Measurements from ENCODE around the gene SYT17. TPM values are rescaled to one million over a fixed set of nuclear protein-coding genes. Genes with fewer than 3 reads are reported as not detected.

Gene SYT17
- polyA plus RNA-seq, 2 of the 4 experiments (the other 2 are of a cell fraction) = 9.8 to 18.7 TPM

DNA sequence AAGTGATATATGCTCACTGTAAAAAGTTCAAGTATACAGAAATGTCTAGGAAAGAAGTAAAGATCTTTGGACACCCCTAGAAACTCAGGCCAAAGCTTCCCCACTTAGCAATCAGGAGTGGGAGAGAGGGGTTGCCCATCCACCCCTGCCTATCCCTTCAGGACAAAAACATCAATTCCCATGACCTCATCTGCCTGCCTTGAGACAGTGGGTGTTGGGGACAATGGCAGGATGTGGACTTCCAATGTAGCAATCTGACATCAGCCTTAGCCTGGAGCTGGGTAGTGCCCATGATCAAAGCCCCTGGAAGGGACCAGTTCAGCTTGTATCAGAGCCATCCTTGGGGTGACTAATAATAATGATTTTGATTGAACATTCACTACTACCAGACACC lies 36.2 kb upstream of the SYT17 start:
- ATAC-seq = peak in 1 of 2 experiments; percentile 4; a peak in 1 of 6 replicates
- FAIRE-seq = no peak
- ChIA-PET CTCF (interaction anchor here (1.0 to 3.0 kb wide), 4 partner anchors 9 to 48 kb away, joined by 3 to 12 read pairs (median 6); no protein-coding TSS in a partner anchor), POLR2A (interaction anchor here (1.1 kb wide), 1 partner anchor 18 kb away, joined by 4 read pairs; the partner anchor contains the start of gene ITPRIPL2)
- DNase-seq (ENCODE audit: low read depth in 1 of 2, low spot score in 1 of 2) = no peak
- no peaks in the 10 kb centered on the region; the same call in 2 of the 3 replicates for H3K9me3 ChIP-seq
- H3K4me2 ChIP-seq = peak overlapping the region; percentile 62
- H3K4me1 ChIP-seq = peaks cover 45% of the 10 kb centered on the region
- peak overlapping the region; percentile 69 to 83 for H3K27ac ChIP-seq
- H3K4me3 ChIP-seq = no peak overlapping the region
- TF ChIP-seq JUN (IDR thresholded peaks at IDR 0.05) = no peak
- TF ChIP-seq ZFP36 (IDR thresholded peaks at IDR 0.05; ENCODE audit: borderline replicate concordance, partially characterized antibody) = no peak
- TF ChIP-seq NR3C1 (IDR thresholded peaks at IDR 0.05) = no peak
- no peak for TF ChIP-seq RARB (CRISPR knock-in tag; IDR thresholded peaks at IDR 0.05)
- TF ChIP-seq HEYL (CRISPR knock-in tag; IDR thresholded peaks at IDR 0.05) = no peak
- TF ChIP-seq, protein P1, sequence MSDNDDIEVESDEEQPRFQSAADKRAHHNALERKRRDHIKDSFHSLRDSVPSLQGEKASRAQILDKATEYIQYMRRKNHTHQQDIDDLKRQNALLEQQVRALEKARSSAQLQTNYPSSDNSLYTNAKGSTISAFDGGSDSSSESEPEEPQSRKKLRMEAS (IDR thresholded peaks at IDR 0.05) = no peak
- TF ChIP-seq, protein P2, sequence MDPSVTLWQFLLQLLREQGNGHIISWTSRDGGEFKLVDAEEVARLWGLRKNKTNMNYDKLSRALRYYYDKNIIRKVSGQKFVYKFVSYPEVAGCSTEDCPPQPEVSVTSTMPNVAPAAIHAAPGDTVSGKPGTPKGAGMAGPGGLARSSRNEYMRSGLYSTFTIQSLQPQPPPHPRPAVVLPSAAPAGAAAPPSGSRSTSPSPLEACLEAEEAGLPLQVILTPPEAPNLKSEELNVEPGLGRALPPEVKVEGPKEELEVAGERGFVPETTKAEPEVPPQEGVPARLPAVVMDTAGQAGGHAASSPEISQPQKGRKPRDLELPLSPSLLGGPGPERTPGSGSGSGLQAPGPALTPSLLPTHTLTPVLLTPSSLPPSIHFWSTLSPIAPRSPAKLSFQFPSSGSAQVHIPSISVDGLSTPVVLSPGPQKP (IDR thresholded peaks at IDR 0.05; ENCODE audit: low read depth, low read length) = no peak

DNA sequence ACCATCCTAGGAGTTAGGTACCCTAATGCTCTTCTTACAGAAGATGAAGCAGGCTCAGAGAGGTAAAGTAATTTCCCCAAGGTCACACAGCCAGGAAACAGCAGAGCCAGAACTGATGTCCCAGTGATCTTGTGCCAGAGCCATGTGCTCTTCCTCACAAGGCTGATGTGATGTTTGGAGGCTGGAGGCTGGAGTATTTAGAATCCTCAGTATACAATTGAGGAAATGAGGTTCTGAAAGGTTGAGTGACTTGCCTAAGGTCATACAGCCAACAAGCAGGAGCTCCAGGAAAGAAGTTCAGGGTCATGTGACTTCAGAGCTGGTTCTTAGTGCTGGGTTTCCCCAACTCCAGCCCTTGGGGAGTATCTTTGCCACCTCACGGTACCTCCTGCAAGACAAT lies 35.8 kb upstream of the SYT17 start:
- TF ChIP-seq ZFP36 (IDR thresholded peaks at IDR 0.05; ENCODE audit: borderline replicate concordance, partially characterized antibody) = peak; percentile 73
- TF ChIP-seq, protein P3, sequence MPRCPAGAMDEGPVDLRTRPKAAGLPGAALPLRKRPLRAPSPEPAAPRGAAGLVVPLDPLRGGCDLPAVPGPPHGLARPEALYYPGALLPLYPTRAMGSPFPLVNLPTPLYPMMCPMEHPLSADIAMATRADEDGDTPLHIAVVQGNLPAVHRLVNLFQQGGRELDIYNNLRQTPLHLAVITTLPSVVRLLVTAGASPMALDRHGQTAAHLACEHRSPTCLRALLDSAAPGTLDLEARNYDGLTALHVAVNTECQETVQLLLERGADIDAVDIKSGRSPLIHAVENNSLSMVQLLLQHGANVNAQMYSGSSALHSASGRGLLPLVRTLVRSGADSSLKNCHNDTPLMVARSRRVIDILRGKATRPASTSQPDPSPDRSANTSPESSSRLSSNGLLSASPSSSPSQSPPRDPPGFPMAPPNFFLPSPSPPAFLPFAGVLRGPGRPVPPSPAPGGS (IDR thresholded peaks at IDR 0.05) = no peak
- 78% methylated on average over 1 of the region's 1 CpG for WGBS (ENCODE audit: missing lambda C conversion rate)

DNA sequence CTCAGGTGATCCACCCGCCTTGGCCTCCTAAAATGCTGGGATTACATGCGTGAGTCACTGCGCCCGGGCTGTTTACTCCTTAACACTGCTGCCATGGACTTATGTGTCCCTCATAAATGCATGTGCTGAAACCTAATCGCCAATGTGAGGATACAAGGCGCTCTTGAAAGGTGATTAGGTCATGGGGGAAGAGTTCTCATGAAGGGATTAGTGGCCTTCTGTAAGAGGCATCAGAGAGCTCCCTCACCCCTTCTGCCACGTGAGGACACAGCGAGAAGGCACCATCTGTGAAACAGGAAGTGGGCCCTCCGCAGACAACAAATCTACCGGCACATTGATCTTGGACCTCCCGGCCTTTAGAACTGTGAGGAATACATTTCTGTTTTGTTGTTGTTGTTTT lies 35.1 kb upstream of the SYT17 start:
- TF ChIP-seq, protein P4, sequence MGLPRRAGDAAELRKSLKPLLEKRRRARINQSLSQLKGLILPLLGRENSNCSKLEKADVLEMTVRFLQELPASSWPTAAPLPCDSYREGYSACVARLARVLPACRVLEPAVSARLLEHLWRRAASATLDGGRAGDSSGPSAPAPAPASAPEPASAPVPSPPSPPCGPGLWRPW (IDR thresholded peaks at IDR 0.05) = no peak
- no peak overlapping the region for H3K4me2 ChIP-seq
- POLR2A ChIA-PET = no interaction called here
- DNase-seq (ENCODE audit: low read depth in 1 of 2, low spot score in 1 of 2) (no peak), ATAC-seq (no peak), FAIRE-seq (no peak)
- H3K4me3 ChIP-seq = no peak overlapping the region
- no peaks in the 10 kb centered on the region for H3K9me3 ChIP-seq
- CTCF ChIA-PET = interaction anchor here (1.0 to 5.3 kb wide), 6 partner anchors 10 to 152 kb away, joined by 3 to 27 read pairs (median 4); no protein-coding TSS in a partner anchor
- WGBS (ENCODE audit: missing lambda C conversion rate) = 87% methylated on average over 11 of the region's 11 CpGs
- H3K27ac ChIP-seq = peak overlapping the region; percentile 9 to 83; a peak in 1 of 6 replicates
- peaks cover 55% of the 10 kb centered on the region for H3K4me1 ChIP-seq

More for the DNA sequence above, 35.8 kb upstream of the SYT17 start:
- DNase-seq (ENCODE audit: low read depth in 1 of 2, low spot score in 1 of 2) = no peak
- Histone ChIP-seq H3K27ac (peak overlapping the region; percentile 33 to 83; a peak in 4 of 6 replicates), H3K9me3 (no peaks in the 10 kb centered on the region), H3K4me2 (peak overlapping the region; percentile 62), H3K4me1 (peaks cover 49% of the 10 kb centered on the region), H3K4me3 (no peak overlapping the region)
- no peak for ATAC-seq
- ChIA-PET CTCF (interaction anchor here (1.0 to 3.0 kb wide), 5 partner anchors 9 to 47 kb away, joined by 3 to 12 read pairs (median 5); no protein-coding TSS in a partner anchor), POLR2A (no interaction called here)
- no peak for FAIRE-seq

DNA sequence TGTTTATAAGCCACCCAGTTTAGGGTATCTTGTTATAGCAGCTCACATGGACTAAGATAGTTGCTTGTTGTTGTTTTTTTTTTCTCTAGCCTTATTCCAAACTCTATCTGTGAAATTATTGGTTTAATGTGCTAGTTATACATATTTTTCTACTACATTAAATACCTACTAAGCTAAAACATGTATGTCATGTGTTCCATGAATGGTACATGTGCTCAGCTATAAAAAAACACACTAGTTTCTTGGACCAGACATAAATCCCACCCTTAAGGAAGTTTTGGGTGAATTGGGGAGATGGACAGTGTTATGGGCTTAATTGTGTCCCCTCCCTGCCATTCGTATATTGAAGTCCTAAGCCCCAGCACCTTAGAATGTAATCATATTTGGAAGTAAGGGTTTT lies 34.4 kb upstream of the SYT17 start:
- H3K4me3 ChIP-seq = no peak overlapping the region
- peaks cover 62% of the 10 kb centered on the region for H3K4me1 ChIP-seq
- FAIRE-seq = no peak
- ATAC-seq = no peak
- H3K27ac ChIP-seq = no peak overlapping the region; a peak in 1 of 6 replicates
- H3K9me3 ChIP-seq = no peaks in the 10 kb centered on the region
- DNase-seq (ENCODE audit: low read depth in 1 of 2, low spot score in 1 of 2) = no peak
- TF ChIP-seq RAD21 (conservative IDR thresholded peaks at IDR 0.05 in 1 of 2, IDR thresholded peaks at IDR 0.05 in 1 of 2) (no peak), SMC3 (IDR thresholded peaks at IDR 0.05) (no peak), HDAC2 (IDR thresholded peaks at IDR 0.05) (no peak), SREBF2 (IDR thresholded peaks at IDR 0.05) (no peak), NR3C1 (IDR thresholded peaks at IDR 0.05) (no peak), FOSB (CRISPR knock-in tag; IDR thresholded peaks at IDR 0.05) (no peak), ESRRA (IDR thresholded peaks at IDR 0.05; ENCODE audit: borderline replicate concordance, low read length) (no peak), RARB (CRISPR knock-in tag; IDR thresholded peaks at IDR 0.05) (no peak)
- TF ChIP-seq, protein P5, sequence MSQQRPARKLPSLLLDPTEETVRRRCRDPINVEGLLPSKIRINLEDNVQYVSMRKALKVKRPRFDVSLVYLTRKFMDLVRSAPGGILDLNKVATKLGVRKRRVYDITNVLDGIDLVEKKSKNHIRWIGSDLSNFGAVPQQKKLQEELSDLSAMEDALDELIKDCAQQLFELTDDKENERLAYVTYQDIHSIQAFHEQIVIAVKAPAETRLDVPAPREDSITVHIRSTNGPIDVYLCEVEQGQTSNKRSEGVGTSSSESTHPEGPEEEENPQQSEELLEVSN (IDR thresholded peaks at IDR 0.05; ENCODE audit: borderline replicate concordance, low read depth) = no peak
- ChIA-PET CTCF (interaction anchor here (1.2 to 5.3 kb wide), 6 partner anchors 11 to 151 kb away, joined by 4 to 27 read pairs (median 4); no protein-coding TSS in a partner anchor), POLR2A (no interaction called here)
- no peak overlapping the region for H3K4me2 ChIP-seq
- 96% methylated on average over 1 of the region's 1 CpG for WGBS (ENCODE audit: missing lambda C conversion rate)

All from A549 (cell line).